OCI-LY3 (cell line): ENCODE measurements around the gene CADM2.

Experiments used
- CTCF ChIP-seq: fragments of 200-600, 300-600 bp; sonication (generic); IDR thresholded peaks from 2 replicates; pipeline ENCODE4 v1.5.1; 2014; ENCODE audit warnings: antibody characterized with exemption, low read length, low read depth
- EZH2phosphoT487 ChIP-seq: fragments of 200-600 bp; shearing (Covaris generic); IDR thresholded peaks from 2 replicates; pipeline ENCODE4 v1.6.1; 2018; ENCODE audit warnings: antibody characterized with exemption, mixed run types, low read depth

- TF ChIP-seq CTCF, result no peak
- TF ChIP-seq EZH2phosphoT487, result no peak
These were observed 601.4 kb downstream of the CADM2 start for GRCh38 chr3:85560088-85560785.
